HG03378 (cell line): ENCODE data around the gene SMIM24.
A peak's percentile ranks its signal among the peaks of the same experiment; 100 is the strongest.

ENCODE experiments used
- ATAC-seq: cut with Tn5 transposase; IDR thresholded peaks from one replicate; pipeline ENCODE4 v1.9.1; 2021; ENCODE audit warnings: mild to moderate bottlenecking, moderate library complexity; ENCODE audit not compliant: unreplicated experiment

Gene SMIM24

DNA sequence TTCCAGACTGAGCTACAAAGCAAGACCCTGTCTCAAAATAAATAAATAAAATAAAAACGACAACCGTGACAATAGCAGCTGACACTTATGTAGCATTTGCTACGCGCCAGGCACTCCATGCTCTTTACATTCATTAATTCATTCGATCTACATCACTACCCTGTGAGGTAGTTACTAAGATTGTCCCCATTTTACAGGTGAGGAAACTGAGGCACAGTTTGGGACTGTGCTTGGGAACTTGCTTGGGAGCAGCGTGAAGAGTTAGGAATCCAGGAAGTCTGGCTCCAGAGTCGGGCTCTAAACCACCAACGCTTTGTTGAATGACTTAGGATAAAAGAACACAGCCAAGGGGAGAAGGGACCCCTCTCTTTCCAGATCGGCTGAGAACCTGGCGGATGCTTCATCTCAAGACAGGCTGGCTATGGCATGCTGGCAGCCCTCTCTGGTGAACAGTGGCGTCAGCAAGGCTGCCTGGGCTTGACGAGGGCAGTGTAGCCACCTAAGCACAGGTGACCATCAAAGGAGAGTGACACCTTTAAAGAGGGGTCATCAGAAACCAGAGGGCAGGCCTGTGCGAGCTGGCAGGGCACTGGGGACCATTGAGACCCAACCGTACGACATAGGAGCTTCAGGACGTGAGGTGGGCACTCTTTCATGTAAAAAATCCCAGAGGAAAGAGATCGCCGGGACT is 19.6 kb upstream of the SMIM24 start:
- ATAC-seq: peak; percentile 12

DNA sequence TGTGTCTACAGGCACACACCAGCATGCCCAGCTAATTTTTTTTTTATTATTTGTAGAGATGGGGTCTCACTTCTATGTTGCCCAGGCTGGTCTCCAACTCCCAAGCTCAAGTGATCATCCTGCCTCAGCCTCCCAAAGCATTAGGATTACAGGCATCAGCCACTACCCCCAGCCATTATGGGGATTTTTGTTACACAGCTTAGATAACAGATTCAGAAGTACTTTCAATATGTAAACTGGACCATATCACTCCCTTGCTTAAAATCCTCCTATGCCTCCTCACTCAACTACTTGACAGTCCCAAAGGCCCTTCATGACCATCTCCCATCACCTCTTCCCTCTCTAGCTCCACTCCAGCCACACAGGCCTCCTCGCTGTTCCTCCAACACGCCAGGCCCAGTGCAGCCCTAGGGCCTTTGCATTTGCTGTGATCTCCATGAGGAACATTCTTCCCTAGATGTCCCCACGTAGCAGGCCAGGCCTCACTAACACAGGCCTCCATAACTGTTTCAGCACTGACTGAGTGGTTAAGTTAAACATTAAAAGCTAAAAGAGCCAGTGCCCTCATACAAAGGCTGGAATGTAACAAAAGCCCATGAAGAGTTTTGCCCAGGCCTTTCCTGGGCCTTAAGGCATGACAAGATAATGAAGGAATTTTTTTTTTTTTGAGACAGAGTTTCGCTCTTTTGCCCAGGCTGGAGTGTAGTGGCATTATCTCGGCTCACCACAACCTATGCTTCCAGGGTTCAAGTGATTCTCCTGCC is 17.6 kb upstream of the SMIM24 start:
- no peak for ATAC-seq

DNA sequence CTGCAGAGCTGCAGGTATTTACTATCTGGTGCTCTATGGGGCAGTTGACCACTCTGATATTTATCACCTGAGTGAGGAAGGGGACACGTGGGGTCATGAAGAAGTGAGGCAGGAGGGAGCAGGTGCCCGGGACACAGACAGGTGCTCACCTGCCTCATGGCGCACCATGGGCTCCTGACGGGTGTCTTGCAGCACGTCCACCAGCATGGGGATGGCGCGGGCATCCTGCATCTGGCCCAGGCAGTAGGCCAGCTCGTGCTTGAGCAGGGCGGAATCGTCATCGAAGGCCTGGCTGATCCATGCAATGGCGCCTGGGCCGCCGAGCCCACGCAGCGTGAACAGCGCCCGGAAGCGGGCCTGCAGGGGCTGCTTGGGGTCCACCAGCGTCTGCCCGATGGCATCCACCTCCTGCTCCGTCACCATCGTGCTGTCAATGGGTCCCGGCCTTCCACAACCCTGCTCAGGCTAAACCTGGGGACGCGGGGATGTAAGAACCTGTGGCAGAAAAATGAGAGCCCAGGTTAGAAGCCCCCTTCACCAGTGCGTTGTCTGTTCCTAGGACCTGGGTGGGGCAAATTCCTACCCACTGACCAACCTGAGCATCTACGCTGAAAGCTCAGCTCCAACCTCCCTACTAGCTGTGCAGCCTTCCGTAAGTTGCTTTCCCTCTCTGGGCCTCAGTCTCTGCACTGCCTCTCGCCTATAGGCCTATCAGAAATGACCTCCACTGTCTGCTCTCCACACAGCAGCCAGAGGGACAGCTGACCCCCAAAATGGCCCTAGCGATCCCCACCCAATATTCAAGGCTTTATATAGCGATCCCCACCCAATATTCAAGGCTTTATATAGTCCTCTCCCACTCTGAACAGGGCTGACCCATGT is 16.3 kb upstream of the SMIM24 start:
- no peak for ATAC-seq

DNA sequence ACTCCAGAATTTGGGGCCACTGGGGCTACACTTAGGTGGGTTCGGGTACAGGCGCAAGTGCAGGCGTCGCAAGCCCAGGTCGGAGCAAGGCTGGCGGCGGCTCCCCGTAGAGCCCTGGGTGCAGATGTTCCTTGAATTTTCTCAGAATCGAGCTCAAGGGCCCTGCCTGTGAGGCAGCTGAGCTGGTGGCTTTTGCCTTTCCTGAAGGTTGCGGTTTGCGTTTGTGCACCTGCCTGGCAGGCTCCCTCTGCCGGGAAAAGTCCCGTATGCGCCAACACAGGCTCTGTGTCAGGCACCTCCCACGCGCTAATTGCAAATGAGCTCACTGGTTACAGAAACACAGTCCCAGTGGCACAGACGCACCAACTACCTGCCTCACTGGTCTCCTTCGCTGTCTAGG is 14.2 kb upstream of the SMIM24 start:
- no peak for ATAC-seq

DNA sequence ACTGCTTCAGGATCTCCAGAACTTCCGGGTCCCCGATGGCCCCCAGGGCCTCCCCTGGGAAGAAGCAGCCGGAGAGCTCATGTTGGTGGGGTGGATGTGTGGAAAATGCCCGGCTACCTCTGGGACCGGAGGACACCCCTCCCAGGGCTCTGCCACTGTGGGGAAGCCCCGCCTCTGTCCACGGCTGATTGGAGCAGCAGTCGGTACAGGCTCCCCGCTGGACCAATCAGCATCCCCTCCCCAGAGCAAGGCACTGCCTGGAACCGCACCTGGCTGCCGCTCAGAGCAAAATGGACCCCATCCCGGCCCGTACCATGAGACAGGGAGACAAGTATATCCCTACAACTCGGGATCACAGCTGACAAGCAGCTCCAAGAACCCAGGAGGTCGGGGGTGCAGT is 13.7 kb upstream of the SMIM24 start:
- no peak for ATAC-seq

DNA sequence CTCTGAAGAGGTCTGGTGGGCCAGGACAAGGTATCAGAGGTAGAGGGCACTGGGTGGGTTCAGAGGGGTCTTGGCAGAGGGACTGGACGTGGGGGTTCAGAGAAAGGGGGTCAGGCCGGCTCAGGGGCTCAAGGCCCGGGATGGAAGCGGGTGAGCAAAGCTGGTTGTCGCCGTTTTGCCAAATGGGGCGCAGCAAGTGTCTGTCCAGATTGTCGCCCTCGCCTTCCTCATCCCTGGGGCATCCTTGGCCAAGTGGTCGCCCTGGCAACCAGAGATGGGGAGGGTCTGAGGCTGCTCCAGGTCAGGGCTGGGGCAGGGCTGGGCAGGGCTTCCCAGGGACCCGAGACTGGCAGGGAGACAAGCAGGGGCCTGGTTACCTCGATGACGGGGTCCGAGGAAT is 13.3 kb upstream of the SMIM24 start:
- ATAC-seq: no peak

DNA sequence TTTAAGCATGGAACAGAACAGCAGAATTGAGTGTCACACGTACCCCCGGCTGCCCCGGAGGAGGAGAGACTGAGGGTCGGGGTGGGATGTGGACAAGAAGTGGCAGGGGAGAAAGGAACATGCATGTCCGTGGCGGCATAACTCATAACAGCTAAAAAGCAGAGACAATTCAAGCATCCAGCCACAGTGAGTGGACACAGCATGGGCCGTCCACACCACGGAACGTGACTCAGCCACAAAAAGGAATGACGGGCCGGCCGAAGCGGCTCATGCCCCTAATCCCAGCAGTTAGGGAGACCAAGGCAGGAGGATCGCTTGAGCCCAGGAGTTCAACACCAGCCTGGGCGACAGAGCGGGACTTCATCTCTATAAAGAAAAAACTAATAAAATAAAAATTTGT is 12.6 kb upstream of the SMIM24 start:
- ATAC-seq: no peak

DNA sequence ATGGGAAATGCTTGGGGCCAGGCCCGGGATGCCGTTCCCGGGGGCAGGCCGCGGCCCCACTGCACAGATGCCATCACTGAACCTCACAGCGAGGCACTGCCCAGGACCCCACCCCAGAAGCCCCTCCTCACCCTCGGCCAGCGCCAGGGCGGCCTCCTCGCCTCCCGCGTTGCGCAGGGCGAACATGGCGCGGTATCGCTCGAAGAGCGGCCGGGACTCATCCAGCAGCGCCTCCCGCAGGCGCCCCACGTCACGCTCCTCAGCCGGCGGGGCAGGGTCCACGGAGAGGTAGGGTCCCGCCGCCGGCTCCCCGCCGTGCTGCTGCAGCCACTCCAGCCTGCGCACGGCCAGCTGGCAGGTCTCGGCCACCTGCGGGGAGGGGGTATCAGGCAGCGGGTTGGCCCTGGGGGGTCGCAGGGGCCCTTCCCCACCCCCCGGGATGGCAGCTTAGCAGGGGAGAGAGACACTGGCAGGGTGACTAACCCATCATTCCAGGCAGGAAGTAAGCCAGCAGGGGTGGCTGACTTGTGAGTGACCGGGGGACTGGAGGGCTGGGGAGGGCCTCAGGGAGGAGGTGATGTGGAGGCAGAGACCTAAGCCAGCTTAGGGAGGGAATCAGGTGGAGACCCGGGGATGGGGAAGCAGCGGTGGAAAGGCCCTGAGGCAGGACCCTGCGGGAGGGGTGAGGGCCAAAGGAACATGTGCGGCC is 12.0 kb upstream of the SMIM24 start:
- no peak for ATAC-seq

DNA sequence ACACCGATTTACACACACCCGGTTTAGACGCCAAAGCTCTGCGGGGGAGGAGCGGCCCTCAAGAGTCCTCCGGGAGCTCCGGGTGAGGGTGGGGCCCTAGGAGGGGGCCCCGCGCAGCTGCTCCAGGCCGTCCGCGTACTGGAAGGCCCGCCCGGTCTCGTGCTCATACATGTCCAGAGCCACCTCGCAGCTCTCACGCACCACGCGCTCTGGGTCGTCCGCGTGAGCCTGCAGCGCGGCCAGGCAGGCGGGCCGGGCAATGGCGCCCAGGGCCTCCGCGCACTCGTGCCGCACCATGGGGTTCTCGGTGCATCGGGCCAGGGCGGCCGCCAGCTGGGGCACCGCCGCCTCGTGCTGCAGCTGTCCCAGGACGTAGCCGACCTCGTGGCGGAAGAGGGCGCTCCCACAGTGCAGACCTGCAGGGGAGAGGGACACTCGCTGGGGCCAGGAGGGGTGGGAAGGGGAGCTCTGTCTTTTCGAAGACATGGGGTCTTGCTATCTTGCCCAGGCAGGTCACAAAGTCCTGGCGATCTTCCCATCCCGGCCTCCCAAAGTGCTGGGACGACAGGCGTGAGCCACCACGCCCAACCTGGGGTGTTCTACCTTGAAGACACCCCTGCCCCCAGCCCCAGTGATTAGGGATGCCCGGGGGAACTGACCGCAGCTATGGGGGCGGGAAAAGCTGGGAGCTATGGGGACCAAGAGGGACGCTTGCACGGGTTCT is 11.2 kb upstream of the SMIM24 start:
- ATAC-seq: no peak

DNA sequence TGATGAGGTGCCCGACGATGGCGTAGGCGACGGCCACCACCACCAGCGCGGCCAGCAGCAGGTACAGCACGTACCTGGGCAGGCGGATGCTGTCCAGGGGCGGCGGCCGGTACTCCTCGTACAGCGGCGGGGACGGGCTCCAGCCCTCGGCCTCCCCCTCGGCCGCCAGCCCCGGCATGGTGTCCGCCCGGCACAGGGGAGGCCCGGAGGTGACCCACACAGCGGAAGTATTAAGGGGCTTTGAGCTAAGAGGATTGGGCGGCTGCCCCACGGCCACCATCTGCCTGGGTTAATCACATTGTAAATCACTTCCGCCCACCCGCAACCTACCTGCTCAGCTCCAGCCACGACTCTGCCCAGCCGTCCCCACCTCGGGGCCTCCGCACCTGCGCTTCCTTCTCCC is 2.9 kb upstream of the SMIM24 start, which contains the start of gene SMIM44:
SMIM44 (minus strand) TSS at position 216 of the 403 bp plus-strand sequence; CDS start at position 178, 38 bp downstream.
- no peak for ATAC-seq

DNA sequence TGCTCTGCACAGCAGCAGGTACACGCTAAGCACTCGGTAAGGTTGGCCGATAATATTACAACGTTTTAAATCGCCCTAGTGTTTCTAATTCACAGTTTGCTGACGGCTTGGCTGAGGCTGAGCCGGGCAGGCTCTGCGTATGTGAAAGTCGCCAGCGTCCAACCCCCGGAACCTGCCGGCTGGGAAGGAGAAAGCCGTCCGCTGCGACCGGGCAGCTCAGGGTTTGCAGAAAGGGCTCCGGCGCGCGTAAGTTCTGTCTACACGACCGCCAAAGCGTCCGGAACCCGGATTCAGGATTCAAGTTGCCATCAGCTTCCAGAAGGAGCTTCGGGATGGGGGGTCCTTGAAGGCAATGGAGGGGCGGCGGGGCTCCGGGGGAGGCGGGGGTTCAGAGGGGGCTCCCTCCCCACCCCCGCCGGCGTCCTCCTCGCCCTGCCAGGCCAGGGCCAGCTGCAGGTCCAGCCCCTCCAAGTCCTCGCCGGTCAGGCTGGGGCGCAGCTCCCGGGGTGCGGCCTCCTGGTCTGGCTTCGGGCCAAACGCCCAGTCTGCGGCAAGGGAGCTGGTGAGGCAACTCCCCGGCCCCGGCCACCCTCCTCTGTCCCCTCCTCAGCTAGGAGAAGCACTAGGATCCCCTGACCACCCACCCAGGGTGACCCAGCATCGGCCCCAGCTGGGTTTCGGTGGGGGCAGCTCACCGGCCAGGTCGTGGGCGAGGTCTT is 2.3 kb upstream of the SMIM24 start:
- ATAC-seq: no peak

DNA sequence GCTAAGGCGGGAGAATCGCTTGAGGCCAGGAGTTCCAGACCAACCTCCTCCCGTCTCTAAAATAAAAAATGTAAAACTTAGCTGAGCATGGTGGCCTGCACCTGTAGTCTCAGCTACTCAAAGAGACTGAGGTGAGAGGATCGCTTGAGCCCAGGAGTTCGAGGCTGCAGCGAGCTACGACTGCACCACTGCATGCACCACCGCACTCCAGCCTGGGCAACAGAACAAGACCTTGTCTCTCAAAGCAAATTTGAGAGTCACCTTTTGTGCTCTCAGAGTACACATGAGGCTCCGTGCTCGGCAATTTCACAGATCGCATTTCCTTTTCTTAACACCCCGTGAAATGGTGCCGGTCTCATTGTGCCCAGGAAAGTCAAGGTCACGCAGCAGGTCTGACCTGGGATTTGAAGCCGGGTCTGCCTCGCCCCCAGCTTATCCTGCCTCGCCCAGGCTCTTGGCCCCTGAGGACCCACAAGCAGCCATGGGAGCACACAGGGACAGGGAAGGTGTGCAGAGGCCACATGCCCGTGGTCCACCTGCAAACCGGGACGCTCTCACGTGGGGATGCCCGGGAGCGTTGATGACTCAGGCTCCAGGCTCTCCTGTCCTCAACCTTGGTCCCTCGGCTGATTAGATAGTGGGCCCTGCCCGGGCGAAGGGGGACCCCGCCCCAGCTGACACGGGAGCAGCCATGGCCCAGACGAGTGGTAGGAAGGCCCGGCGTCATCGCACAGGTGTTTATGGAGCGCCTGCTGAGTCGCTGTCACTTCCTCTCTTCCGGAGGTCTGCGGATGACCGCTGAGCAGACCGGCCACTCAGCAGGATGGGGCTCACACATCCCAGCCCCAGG is 1.1 kb upstream of the SMIM24 start:
- ATAC-seq: no peak

DNA sequence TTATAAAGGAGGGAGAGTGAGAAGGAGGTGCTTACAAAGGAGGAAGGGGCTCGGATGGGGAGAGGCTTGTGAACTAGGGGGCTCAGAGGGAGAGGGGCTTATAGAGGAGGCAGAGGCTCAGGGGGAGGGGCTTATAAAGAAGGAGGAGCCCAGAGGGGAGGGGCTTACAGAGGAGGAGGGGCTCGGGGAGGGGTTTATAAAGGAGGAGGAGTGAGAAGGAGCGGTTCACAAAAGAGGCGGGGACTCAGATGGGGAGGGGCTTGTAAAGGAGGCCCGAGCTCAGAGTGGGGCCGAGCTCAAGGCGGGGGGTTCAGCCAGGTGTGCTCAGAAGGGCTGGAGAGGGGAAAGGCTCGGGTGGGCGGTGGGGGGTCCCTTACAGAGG is 500 bp downstream of the SMIM24 start:
- ATAC-seq: no peak

DNA sequence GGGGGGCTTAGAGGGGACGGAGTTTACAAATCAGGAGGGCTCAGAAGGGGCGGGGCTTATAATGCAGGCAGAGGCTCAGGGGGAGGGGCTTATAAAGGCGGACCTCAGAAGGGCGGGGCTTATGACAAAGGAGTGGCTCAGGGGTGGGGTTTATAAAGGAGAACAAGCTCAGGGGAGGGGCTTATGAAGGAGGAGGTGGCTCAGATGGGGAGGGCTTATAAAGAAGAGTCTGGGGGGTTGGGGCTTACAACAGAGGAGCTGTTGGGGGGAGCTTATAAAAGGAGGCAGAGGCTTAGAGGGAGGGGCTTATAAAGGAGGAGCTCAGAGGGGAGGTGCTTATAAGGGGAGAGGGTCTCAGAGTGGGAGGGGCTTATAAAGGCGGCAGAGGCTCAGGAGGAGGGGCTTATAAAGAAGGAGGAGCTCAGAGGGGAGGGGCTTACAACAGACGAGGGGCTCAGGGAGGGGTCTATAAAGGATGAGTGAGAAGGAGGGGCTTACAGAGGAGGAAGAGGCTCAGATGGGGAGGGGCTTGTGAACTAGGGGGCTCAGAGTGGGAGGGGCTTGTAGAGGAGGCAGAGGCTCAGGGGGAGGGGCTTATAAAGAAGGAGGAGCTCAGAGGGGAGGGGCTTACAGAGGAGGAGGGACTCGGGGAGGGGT is 1.0 kb downstream of the SMIM24 start:
- ATAC-seq: no peak

DNA sequence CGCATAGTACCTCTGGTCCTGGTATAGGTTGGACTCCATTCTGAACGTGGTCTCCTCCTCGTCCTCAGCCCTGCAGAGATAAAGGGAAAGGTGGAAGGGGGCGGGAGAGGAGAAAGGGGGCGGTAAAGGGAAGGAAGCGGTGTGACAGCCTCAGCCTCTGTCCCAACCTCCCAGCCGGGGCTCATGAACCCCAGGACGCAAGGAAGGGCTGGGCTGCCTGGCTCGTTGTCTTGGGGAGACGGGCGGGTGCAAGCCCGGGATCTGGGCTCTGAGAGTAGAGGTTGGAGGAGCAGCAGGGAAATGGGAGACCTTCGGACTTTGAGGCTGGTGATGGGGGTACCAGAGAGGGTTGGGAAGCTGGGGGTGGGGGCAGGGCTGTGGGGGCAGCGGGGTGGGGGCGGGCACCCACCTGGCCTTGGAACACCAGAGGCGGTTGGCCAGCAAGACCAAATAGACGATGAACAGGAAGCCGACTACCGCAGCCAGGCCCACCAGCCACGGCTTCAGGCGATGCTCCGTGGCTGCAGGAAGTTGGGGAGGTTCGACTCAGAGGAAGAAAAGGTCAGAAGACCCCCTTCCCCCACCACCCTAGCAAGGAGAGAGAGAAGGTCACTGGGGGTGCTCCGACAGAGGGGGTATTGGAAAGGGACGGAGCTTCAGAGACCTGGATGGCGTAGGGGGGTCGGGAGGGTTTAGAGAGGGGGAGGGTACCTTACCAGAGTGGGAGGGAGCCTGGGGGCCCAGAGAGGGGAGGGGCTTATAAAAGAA is 1.7 kb downstream of the SMIM24 start:
- no peak for ATAC-seq

DNA sequence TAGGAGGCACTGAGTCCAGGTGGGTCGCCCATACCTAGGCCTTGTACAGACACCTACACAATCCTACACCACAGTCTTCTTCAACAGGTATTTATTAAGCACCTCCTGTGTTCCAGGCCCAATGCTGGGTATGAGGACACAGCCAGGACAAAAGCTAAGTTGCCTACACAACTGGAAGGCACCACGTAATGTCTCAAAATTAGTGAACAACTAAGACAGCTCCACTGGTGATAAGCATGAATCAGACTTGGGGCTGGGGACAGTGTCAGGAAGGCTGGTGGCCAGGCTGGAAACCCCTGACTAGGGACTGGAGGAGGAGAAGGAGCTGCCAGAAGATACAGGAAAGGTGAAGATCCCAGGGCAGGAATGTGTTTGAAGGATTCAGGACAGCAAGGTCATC is 2.4 kb downstream of the SMIM24 start:
- ATAC-seq: no peak

DNA sequence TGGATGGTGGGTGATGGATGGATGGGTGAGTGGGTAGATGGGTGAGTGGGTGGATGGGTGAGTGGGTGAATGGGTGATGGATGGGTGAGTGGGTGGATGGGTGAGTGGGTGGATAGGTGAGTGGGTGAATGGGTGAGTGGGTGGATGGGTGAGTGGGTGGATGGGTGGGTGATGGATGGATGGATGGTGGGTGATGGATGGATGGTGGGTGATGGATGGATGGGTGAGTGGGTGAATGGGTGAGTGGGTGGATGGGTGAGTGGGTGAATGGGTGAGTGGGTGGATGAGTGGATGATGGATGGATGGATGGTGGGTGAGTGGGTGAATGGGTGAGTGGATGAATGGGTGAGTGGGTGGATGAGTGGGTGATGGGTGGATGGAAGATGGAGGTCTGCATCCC is 2.8 kb downstream of the SMIM24 start:
- ATAC-seq: no peak
